KBM-7 (cell line): ENCODE results near the gene SYNCRIP.
A peak's percentile ranks its signal among the peaks of the same experiment; 100 is the strongest.
"Not testable (repeated sequence)": the region's sequence is repeated elsewhere in the genome, so short reads cannot be mapped to it uniquely, and the experiment has no call there.

Experiments used
- DNase-seq: peaks from one replicate; pipeline ENCODE4 v3.0.0-alpha.2; 2015
- in situ Hi-C: fragments of 300-500 bp; cut with MboI; formaldehyde crosslinking; loops from 2 replicates; pipeline ENCODE4 v1.14.3; 2020; ENCODE audit warnings: low sequenced_read_pairs, low pct_unique_long_range_greater_than_20kb, mixed read lengths

The SYNCRIP gene

GRCh38 chr6:85672623-85673022, 29.9 kb upstream of the SYNCRIP start:
- in situ Hi-C loops = no loop called here
- peak; percentile 37 for DNase-seq

GRCh38 chr6:85672050-85672449, 29.4 kb upstream of the SYNCRIP start:
- in situ Hi-C loops = no loop called here
- peak; percentile 48 for DNase-seq

- in situ Hi-C loops = no loop called here
- DNase-seq = peak; percentile 40
These were observed 27.9 kb upstream of the SYNCRIP start for GRCh38 chr6:85670573-85670972.

GRCh38 chr6:85669735-85670194, 27.1 kb upstream of the SYNCRIP start:
- in situ Hi-C loops = no loop called here
- peak; percentile 75 for DNase-seq

GRCh38 chr6:85662251-85662650, 19.6 kb upstream of the SYNCRIP start:
- no peak for DNase-seq
- in situ Hi-C loops = no loop called here

- in situ Hi-C loops = no loop called here
- DNase-seq = no peak
These were observed 17.5 kb upstream of the SYNCRIP start for GRCh38 chr6:85660181-85660611.

GRCh38 chr6:85650606-85651005, 7.9 kb upstream of the SYNCRIP start:
- no peak for DNase-seq
- in situ Hi-C loops = no loop called here

GRCh38 chr6:85644279-85644762, 1.6 kb upstream of the SYNCRIP start:
- in situ Hi-C loops = no loop called here
- DNase-seq = no peak

- in situ Hi-C loops = no loop called here
- peak; percentile 94 for DNase-seq
These were observed 1.0 kb upstream of the SYNCRIP start for GRCh38 chr6:85643537-85644278.

GRCh38 chr6:85641897-85642773, 551 bp downstream of the SYNCRIP start:
- peak; percentile 66 for DNase-seq
- in situ Hi-C loops = no loop called here

- peak; percentile 36 for DNase-seq
- in situ Hi-C loops = no loop called here
These were observed 1.2 kb downstream of the SYNCRIP start for GRCh38 chr6:85641522-85641896.

GRCh38 chr6:85640821-85641220, 1.9 kb downstream of the SYNCRIP start:
- DNase-seq = peak; percentile 28
- in situ Hi-C loops = no loop called here

- in situ Hi-C loops = no loop called here
These were observed 5.1 kb downstream of the SYNCRIP start for GRCh38 chr6:85637579-85637978.

GRCh38 chr6:85632164-85632942, 10.3 kb downstream of the SYNCRIP start:
- in situ Hi-C loops = no loop called here
- DNase-seq = no peak

More at GRCh38 chr6:85637579-85637978, 5.1 kb downstream of the SYNCRIP start:
- no peak for DNase-seq

GRCh38 chr6:85631117-85631516, 11.6 kb downstream of the SYNCRIP start:
- DNase-seq, in situ Hi-C loops: not testable (repeated sequence)

GRCh38 chr6:85628353-85628752, 14.3 kb downstream of the SYNCRIP start:
- in situ Hi-C loops = no loop called here
- no peak for DNase-seq

GRCh38 chr6:85620308-85620707, 22.4 kb downstream of the SYNCRIP start:
- in situ Hi-C loops = no loop called here
- no peak for DNase-seq

- in situ Hi-C loops = no loop called here
- DNase-seq = no peak
These were observed 27.9 kb downstream of the SYNCRIP start for GRCh38 chr6:85614780-85615179.
